HG02981 (cell line): Measurements from ENCODE around the gene P2RY11.
A peak's percentile ranks its signal among the peaks of the same experiment; 100 is the strongest.

Experiments used
- ATAC-seq: cut with Tn5 transposase; IDR thresholded peaks from one replicate; pipeline ENCODE4 v1.9.1; 2021; ENCODE audit warnings: mild to moderate bottlenecking, moderate library complexity; ENCODE audit not compliant: unreplicated experiment

Gene P2RY11

DNA sequence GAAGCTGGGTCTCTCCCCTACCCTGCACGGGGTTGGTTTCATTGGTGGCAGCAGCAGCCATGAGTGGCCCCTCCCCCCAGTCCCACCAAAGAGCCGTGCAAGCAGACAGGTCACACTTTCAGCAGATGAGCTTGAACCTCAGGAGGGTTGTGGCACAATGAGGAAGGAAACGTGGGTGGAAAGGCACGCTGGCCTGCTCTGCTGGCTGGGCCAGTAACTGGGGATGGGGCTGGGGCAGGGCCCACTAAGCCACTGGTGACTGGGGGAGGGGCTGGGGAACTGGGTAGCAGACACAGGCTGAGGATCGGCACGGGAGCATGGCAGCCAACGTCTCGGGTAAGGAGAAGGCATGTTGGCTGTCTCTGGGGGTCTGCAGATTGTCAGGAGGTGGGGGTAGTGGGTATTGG, at the start of gene P2RY11:
P2RY11 (plus strand) TSS at position 289 of the 407 bp plus-strand sequence; CDS start at position 318, 29 bp downstream.
- no peak for ATAC-seq

DNA sequence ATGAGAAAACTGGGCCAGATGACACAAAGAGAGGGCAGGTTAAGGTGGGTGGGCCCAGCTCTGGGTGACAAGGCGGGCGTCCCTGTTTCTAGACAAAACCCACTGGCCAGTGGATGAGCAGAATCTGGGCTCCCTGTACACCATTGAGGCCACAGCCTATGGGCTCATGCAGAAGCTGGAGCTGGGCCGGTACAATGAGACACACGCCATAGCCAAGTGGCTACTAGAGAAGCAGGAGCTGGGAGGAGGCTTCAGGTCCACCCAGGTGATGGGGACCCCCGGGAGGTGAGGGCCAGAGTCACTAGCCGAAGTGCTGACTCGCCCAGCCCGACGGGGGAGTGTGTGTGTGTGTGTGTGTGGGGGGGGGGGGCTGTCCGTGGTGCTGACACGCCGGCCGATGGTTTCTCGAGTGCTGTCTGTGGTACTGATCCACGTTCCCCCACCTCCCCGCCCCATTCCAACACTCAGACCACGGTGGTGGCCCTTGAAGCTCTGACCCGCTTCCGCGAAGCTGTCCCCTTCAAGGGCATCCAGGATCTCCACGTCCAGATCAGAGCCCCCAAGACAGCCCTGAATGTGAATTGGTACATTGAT, 49.7 kb upstream of the P2RY11 start:
- no peak for ATAC-seq

GRCh38 chr19:10068205-10068604, 43.3 kb upstream of the P2RY11 start:
- ATAC-seq: no peak

GRCh38 chr19:10069046-10069445, 42.4 kb upstream of the P2RY11 start:
- no peak for ATAC-seq

GRCh38 chr19:10070730-10071446, 40.6 kb upstream of the P2RY11 start:
- no peak for ATAC-seq

DNA sequence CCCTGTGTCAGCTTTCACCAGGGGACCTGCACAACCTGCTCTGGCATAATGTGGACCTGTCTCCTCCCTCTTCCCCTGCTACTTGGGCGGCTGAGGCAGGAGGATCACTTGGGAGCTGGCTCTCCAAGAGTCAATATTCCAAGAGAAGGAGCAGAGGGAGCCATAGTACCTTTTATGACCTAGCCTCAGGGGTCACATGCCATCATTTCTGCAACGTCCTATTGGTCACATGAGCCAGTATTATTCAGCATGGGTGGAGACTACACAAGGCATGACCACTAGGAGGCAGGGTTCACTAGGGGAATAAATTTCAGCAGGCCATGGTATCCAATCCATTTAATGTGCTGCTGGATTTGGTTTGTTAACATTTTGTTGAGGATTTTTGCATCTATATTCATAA, 37.3 kb upstream of the P2RY11 start:
- no peak for ATAC-seq

GRCh38 chr19:10076535-10076934, 35.0 kb upstream of the P2RY11 start:
- no peak for ATAC-seq

- ATAC-seq: no peak
These were observed 33.2 kb upstream of the P2RY11 start for GRCh38 chr19:10078329-10078728.

GRCh38 chr19:10079031-10079453, 32.5 kb upstream of the P2RY11 start:
- ATAC-seq: no peak

GRCh38 chr19:10083911-10084310, 27.6 kb upstream of the P2RY11 start:
- ATAC-seq: no peak

DNA sequence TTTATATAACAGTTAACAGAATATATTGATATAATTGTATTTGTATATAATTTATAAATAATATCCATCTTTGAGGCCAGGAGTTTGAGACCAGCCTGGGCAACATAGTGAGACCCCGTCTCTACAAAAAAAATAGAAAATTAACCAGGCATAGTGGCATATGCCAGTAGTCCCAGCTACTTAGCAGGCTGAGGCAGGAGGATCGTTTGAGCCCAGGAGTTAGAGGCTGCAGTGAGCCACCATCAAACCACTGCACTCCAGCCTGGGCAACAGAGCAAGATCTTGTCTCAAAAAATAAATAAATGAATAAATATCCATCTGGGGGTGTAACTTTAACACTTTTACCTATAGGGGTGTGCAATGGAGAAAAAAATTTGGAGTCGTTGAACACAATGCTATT, 26.7 kb upstream of the P2RY11 start:
- ATAC-seq: no peak

- peak; percentile 76 for ATAC-seq
These were observed 25.6 kb upstream of the P2RY11 start, which contains the start of gene SHFL for GRCh38 chr19:10085641-10086590. Gene SHFL (plus strand): TSS chr19:10086317. CDS start chr19:10086428, 111 bp downstream.

DNA sequence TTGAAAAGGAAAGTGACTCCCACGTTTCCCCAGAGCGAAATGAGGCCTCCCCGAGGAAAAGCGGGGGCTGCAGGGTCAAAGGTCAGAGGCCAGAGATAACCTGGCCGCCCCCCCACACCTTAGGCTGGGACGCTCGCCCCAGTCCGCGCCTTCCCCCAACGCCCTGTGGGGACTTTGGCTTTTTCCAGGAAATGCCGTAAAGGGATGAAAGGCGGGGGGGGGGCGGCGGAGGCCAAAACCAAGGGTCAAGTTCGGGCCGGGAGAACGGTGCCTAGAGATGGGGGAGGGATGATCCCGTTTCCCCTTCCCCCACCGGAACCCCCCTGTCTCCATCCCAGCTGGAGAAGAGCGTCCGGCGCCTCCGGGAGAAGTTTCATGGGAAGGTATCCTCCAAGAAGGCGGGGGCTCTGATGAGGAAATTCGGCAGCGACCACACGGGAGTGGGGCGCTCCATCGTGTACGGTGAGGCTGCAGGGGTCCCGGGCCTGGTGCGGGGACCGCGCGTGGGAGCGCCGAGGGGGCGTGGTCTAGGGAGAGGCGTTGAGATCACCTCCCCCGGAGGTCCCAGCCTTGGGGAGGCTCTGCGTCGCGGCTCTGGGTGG, 24.8 kb upstream of the P2RY11 start:
- no peak for ATAC-seq

DNA sequence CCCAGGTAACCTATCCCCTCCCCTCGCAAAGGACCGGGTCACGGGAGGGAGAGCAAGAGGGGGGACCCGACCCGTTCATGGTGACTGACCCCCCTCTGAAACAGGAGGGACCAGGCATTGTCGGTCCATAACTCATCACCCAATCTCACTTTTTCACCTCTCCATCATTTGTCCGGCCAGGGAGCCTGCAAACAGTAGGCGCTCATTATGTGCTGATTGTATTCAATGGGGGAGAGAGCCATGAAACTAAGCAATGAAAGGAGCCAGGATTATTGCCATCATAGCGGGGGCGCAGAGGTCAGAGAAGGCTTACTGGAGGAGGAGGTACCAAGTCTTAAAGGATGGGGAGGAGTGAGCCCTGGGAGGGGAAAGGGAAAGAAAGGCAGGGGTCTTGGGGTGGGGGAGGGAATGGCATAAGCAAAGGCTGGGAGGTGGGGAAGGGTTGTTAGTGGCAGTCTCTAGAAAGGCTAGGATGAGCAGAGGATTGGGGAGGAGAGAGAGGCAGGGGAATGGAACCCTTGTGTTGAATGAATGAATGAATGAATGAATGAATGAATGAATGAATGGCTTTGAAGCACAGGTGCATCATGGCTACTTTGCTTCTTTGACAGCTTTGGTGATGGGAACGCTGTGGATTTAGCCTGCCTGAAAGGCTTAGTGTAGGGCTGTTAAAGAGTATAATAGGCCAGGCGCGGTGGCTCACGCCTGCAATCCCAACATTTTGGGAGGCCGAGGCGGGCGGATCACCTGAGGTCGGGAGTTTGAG, 24.0 kb upstream of the P2RY11 start:
- ATAC-seq: no peak

DNA sequence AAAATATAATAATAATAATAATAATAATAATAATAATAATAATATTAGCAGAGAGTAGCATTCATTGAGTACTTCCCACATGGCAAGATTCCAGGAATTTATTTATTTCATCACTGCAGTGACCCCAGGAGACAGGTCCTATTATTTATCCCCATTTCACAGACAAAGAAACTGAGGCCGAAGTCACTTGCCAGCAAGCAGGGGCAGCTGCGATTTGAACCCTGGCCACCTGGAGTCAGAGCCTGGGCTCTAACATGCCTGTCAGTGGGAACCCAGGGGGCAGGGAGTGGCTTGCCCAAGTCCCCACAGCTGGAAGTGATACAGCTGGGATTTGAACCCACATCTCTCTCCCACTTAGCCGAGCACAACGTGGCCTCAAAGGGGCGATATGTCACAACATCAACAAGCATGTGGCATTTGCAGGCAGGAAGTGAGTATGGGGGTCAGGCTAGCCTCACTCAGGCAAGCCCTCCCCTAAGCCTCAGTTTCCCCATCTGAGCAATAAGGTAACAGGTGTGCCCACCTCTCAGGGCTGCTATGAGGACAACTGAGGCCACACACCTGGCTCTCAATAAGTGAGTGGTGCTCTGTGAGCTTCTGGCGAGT, 22.4 kb upstream of the P2RY11 start:
- ATAC-seq: no peak

DNA sequence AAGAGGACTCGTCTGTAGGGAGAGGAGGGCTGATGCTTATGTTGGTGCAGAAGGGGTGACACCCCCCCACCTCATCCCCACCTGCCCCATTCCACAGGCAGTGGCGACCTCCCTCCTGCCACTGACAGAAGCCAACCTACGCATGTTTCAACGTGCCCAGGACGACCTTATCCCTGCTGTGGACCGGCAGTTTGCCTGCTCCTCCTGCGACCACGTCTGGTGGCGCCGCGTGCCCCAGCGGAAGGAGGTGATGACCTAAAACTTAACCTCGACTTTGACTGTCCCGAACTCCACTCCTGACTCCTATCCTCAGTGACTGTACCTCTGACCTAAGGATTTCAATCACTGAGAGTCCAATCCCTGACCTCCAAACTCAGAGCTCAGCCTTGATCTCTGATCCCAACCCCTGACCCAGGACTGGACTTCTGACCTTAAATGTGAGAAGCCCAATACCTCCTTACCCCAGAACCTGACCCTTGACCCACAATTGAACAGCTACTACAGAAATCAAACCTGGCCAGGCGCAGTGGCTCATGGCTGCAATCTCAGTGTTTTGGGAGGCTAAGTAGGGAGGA, 21.6 kb upstream of the P2RY11 start:
- no peak for ATAC-seq

GRCh38 chr19:10091370-10091687, 20.2 kb upstream of the P2RY11 start:
- no peak for ATAC-seq

DNA sequence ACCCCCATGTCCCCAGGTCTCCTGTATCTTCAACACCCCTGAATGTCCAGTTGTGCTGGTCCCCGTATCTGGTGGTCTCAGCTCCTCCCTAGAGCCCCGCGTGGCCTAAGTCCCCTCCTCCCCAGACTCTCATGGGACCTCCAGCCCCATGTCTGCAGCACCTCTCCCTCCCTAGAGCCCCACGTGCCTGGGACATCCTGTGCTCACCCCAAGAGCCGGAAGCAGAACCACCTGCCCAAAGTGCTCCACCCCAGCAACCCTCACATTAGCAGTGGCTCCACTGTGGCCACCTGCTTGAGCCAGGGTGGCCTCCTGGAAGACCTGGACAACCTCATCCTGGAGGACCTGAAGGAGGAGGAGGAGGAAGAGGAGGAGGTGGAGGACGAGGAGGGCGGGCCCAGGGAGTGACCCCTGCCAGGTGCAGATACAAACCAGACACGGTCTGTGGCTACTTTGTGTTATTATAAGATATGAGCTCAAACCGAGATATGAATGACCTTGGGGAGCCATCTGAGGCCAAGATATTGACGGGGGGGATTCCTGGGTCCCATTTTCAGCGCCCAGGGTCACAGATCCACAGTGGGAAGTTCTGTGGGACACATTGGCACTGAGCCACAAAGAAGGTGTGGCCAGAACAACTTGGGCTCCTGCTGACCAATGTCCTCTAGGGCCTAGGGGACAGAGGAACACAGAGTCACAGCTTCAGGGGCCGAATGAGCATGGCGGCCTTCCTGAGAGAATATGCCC, 19.4 kb upstream of the P2RY11 start:
- ATAC-seq: no peak
